Stimulated activated CD4-positive, alpha-beta T cell treated with anti-CD3 and anti-CD28 coated beads, Interleukin-2, amount 100 ng/mL, for 4 hours (primary cell): ENCODE data around the gene TCF4.

ENCODE experiments used
- DNase-seq: peaks from one replicate; pipeline ENCODE4 v3.0.0-alpha.2; 2020; ENCODE audit warnings: low read depth

TCF4 gene

GRCh38 chr18:55256929-55257289, 331.1 kb downstream of the TCF4 start:
- DNase-seq, result no peak

- no peak for DNase-seq
Measured at GRCh38 chr18:55256226-55256928, 331.6 kb downstream of the TCF4 start.

GRCh38 chr18:55253814-55254213, 334.2 kb downstream of the TCF4 start:
- no peak for DNase-seq

GRCh38 chr18:55252901-55253300, 335.1 kb downstream of the TCF4 start:
- no peak for DNase-seq

- DNase-seq, result no peak
Measured at GRCh38 chr18:55252053-55252675, 335.8 kb downstream of the TCF4 start.

- DNase-seq, result no peak
Measured at GRCh38 chr18:55251254-55251971, 336.6 kb downstream of the TCF4 start.

GRCh38 chr18:55250768-55251173, 337.2 kb downstream of the TCF4 start:
- no peak for DNase-seq

- no peak for DNase-seq
Measured at GRCh38 chr18:55249550-55249949, 338.4 kb downstream of the TCF4 start.

- DNase-seq, result no peak
Measured at GRCh38 chr18:55248495-55248894, 339.5 kb downstream of the TCF4 start.

- no peak for DNase-seq
Measured at GRCh38 chr18:55247032-55247431, 341.0 kb downstream of the TCF4 start.

- no peak for DNase-seq
Measured at GRCh38 chr18:55246278-55246677, 341.7 kb downstream of the TCF4 start.

- no peak for DNase-seq
Measured at GRCh38 chr18:55245211-55245614, 342.8 kb downstream of the TCF4 start.

GRCh38 chr18:55244546-55244945, 343.4 kb downstream of the TCF4 start:
- no peak for DNase-seq

- DNase-seq, result no peak
Measured at GRCh38 chr18:55243857-55244256, 344.1 kb downstream of the TCF4 start.

GRCh38 chr18:55243255-55243654, 344.7 kb downstream of the TCF4 start:
- DNase-seq, result no peak

- no peak for DNase-seq
Measured at GRCh38 chr18:55240978-55241377, 347.0 kb downstream of the TCF4 start.

GRCh38 chr18:55239740-55240139, 348.3 kb downstream of the TCF4 start:
- no peak for DNase-seq

- DNase-seq, result no peak
Measured at GRCh38 chr18:55237660-55238059, 350.3 kb downstream of the TCF4 start.

- DNase-seq, result no peak
Measured at GRCh38 chr18:55236150-55236931, 351.7 kb downstream of the TCF4 start.

GRCh38 chr18:55235094-55235461, 352.9 kb downstream of the TCF4 start:
- DNase-seq, result no peak

- peak; percentile 6 for DNase-seq
Measured at GRCh38 chr18:55234366-55235093, 353.5 kb downstream of the TCF4 start.

- no peak for DNase-seq
Measured at GRCh38 chr18:55233857-55234256, 354.1 kb downstream of the TCF4 start.
